Common myeloid progenitor, CD34-positive (primary cell): ENCODE measurements around the gene MOSPD3.

ENCODE experiments used
- CTCF ChIA-PET: fragments of 350-600 bp; sonication (Branson Sonifier 250); formaldehyde crosslinking; loops from one replicate; lab custom pipeline; 2021; ENCODE audit warnings: antibody characterized with exemption; lab: Charles Lee
- POLR2A ChIA-PET: fragments of 350-600 bp; sonication (Branson Sonifier 250); formaldehyde crosslinking; loops from one replicate; lab custom pipeline; 2021; ENCODE audit warnings: antibody characterized with exemption; lab: Charles Lee
- DNase-seq, 3 donors: peaks; one replicate each; pipeline versions ENCODE4 v3.0.0 to v3.0.0-alpha.2; 2013
- H3K27ac ChIP-seq, 2 experiments: 1 replicate in 1 of 2; 2 replicates in 1 of 2; pipeline ENCODE4 v1.7.0; 2013; ENCODE audit warnings: inconsistent platforms in 2 of 2, low read length in 2 of 2, mild to moderate bottlenecking in 2 of 2, low read depth in 1 of 2, moderate library complexity in 1 of 2; ENCODE audit not compliant: severe bottlenecking in 2 of 2, insufficient read depth in 1 of 2, poor library complexity in 1 of 2
- H3K27me3 ChIP-seq, 5 experiments: replicated peaks in 2 of 5; 1 replicate in 3 of 5; 2 replicates in 2 of 5; pipeline versions ENCODE4 v1.6.1 to v1.7.0; 2013; ENCODE audit warnings: low read length in 4 of 5, mild to moderate bottlenecking in 2 of 5, moderate library complexity in 2 of 5, inconsistent platforms in 1 of 5; ENCODE audit not compliant: insufficient read depth in 5 of 5, control insufficient read depth in 4 of 5
- H3K36me3 ChIP-seq, 4 experiments: 1 replicate in 2 of 4; 2 replicates in 2 of 4; pipeline versions ENCODE4 v1.6.1 to v1.7.0; 2013; ENCODE audit warnings: low read length in 3 of 4, control low read depth in 1 of 4, mild to moderate bottlenecking in 1 of 4; ENCODE audit not compliant: control insufficient read depth in 4 of 4, insufficient read depth in 4 of 4
- H3K4me1 ChIP-seq, 4 experiments: 1 replicate in 3 of 4; 2 replicates in 1 of 4; pipeline versions ENCODE4 v1.6.1 to v1.7.1; 2013; ENCODE audit warnings: low read length in 3 of 4, mild to moderate bottlenecking in 3 of 4, control low read depth in 1 of 4, inconsistent platforms in 1 of 4, moderate library complexity in 1 of 4; ENCODE audit not compliant: control insufficient read depth in 4 of 4, insufficient read depth in 4 of 4; ENCODE audit errors: control extremely low read depth in 1 of 4
- H3K4me3 ChIP-seq, 7 experiments: 1 replicate in 4 of 7; 2 replicates in 3 of 7; pipeline versions ENCODE4 v1.5.1 to v1.7.0; 2013; ENCODE audit warnings: mild to moderate bottlenecking in 7 of 7, low read length in 6 of 7, moderate library complexity in 6 of 7, inconsistent platforms in 2 of 7, low read depth in 2 of 7, control low read depth in 1 of 7; ENCODE audit not compliant: insufficient read depth in 4 of 7, control insufficient read depth in 1 of 7; ENCODE audit errors: extremely low read depth in 1 of 7
- H3K9me3 ChIP-seq, 5 experiments: 1 replicate in 4 of 5; 2 replicates in 1 of 5; pipeline versions ENCODE4 v1.6.1 to v1.7.1; 2013; ENCODE audit warnings: low read length in 4 of 5, mild to moderate bottlenecking in 2 of 5, inconsistent platforms in 1 of 5, low read depth in 1 of 5, moderate library complexity in 1 of 5; ENCODE audit not compliant: control insufficient read depth in 4 of 5, insufficient read depth in 2 of 5; ENCODE audit errors: control extremely low read depth in 1 of 5
- WGBS: methylation state at CpG from one replicate; pipeline ENCODE4 v1.1.5; 2013; ENCODE audit not compliant: insufficient coverage; 5-methylcytosine and 5-hydroxymethylcytosine counted together

Gene MOSPD3

GRCh38 chr7:100585511-100586265 lies 26.7 kb upstream of the MOSPD3 start, which contains the start of gene LRCH4:
Gene LRCH4 (minus strand): TSS chr7:100586129. CDS start chr7:100586100, 29 bp downstream.
- peaks cover 0 to 4% (median 0%) of the 10 kb centered on the region in 5 experiments for H3K27me3 ChIP-seq
- H3K4me1 ChIP-seq: peaks cover 6 to 65% (median 52%) of the 10 kb centered on the region in 4 experiments
- POLR2A ChIA-PET: interaction anchor here (0.8 to 3.8 kb wide), 8 partner anchors 8 to 157 kb away, joined by 3 to 34 read pairs (median 4); partner anchors contain the start of genes MEPCE, POP7 and ZCWPW1
- DNase-seq: no peak
- CTCF ChIA-PET: interaction anchor here (1.0 to 12.6 kb wide), 19 partner anchors 9 to 130 kb away, joined by 3 to 242 read pairs (median 4); partner anchors contain the start of gene PCOLCE
- WGBS: under 1% methylated on average over 58 of the region's 61 CpGs
- peak within 1 kb of the TSS; percentile 78 to 94 for H3K27ac ChIP-seq
- no peaks in the 10 kb centered on the region for H3K9me3 ChIP-seq
- peak within 1 kb of the TSS; percentile 94 to 96 (median 95) for H3K4me3 ChIP-seq
- H3K36me3 ChIP-seq: peaks cover 6 to 22% (median 16%) of the 10 kb centered on the region in 4 experiments

GRCh38 chr7:100586266-100587025 lies 25.9 kb upstream of the MOSPD3 start, which contains the start of gene FBXO24:
Gene FBXO24 (plus strand): TSS chr7:100586328. CDS start chr7:100586626, 298 bp downstream.
- peak; percentile 100 for DNase-seq
- H3K27ac ChIP-seq: peak within 1 kb of the TSS; percentile 78 to 94
- H3K27me3 ChIP-seq: peaks cover 0 to 4% (median 0%) of the 10 kb centered on the region in 5 experiments
- H3K9me3 ChIP-seq: no peaks in the 10 kb centered on the region
- POLR2A ChIA-PET: interaction anchor here (0.8 to 3.8 kb wide), 7 partner anchors 9 to 157 kb away, joined by 3 to 34 read pairs (median 4); partner anchors contain the start of genes MEPCE, POP7 and ZCWPW1
- WGBS: 0% methylated on average over 48 of the region's 53 CpGs
- H3K4me3 ChIP-seq: peak within 1 kb of the TSS; percentile 94 to 96 (median 95)
- CTCF ChIA-PET: interaction anchor here (1.0 to 12.6 kb wide), 18 partner anchors 10 to 131 kb away, joined by 3 to 242 read pairs (median 4); partner anchors contain the start of genes MOSPD3 and PCOLCE
- H3K36me3 ChIP-seq: peaks cover 2 to 15% (median 8%) of the 10 kb centered on the region in 4 experiments
- peaks cover 6 to 60% (median 51%) of the 10 kb centered on the region in 4 experiments for H3K4me1 ChIP-seq

- peak; percentile 50 to 65 (median 54) for DNase-seq
- no peak overlapping the region for H3K27ac ChIP-seq
- H3K9me3 ChIP-seq: no peaks in the 10 kb centered on the region
- ChIA-PET CTCF (interaction anchor here (0.7 to 12.6 kb wide), 24 partner anchors 10 to 214 kb away, joined by 3 to 242 read pairs (median 4); partner anchors contain the start of genes MOSPD3, PCOLCE and SPACDR), POLR2A (interaction anchor here (0.9 to 1.3 kb wide), 2 partner anchors 85 to 160 kb away, joined by 4 to 6 read pairs; partner anchors contain the start of genes GNB2 and ZCWPW1)
- H3K4me1 ChIP-seq: peaks cover 0 to 40% (median 32%) of the 10 kb centered on the region in 4 experiments
- H3K27me3 ChIP-seq: peaks cover 0 to 4% (median 0%) of the 10 kb centered on the region in 5 experiments
- no peaks in the 10 kb centered on the region for H3K36me3 ChIP-seq
- WGBS: no CpG with 5 or more reads among the region's 1 CpG
- no peak overlapping the region for H3K4me3 ChIP-seq
Measured at GRCh38 chr7:100588438-100588837, 23.9 kb upstream of the MOSPD3 start.

GRCh38 chr7:100589341-100589947 lies 22.9 kb upstream of the MOSPD3 start:
- peaks cover 0 to 31% (median 24%) of the 10 kb centered on the region in 4 experiments for H3K4me1 ChIP-seq
- DNase-seq: no peak
- H3K9me3 ChIP-seq: no peaks in the 10 kb centered on the region
- POLR2A ChIA-PET: interaction anchor here (0.9 to 1.3 kb wide), 2 partner anchors 84 to 161 kb away, joined by 4 to 6 read pairs; partner anchors contain the start of genes GNB2 and ZCWPW1
- no peaks in the 10 kb centered on the region for H3K36me3 ChIP-seq
- H3K27me3 ChIP-seq: peaks cover 0 to 4% (median 0%) of the 10 kb centered on the region in 5 experiments
- H3K4me3 ChIP-seq: no peak overlapping the region
- CTCF ChIA-PET: interaction anchor here (0.7 to 12.6 kb wide), 18 partner anchors 9 to 213 kb away, joined by 3 to 242 read pairs (median 5); partner anchors contain the start of genes MOSPD3, PCOLCE and SPACDR
- 47% methylated on average over 7 of the region's 7 CpGs for WGBS
- H3K27ac ChIP-seq: no peak overlapping the region

- Histone ChIP-seq H3K4me1 (peaks cover 0 to 24% (median 16%) of the 10 kb centered on the region in 4 experiments), H3K4me3 (peak overlapping the region in 2 of 7 experiments; percentile 16 to 54), H3K27me3 (peaks cover 0 to 4% (median 0%) of the 10 kb centered on the region in 5 experiments), H3K27ac (no peak overlapping the region), H3K36me3 (no peaks in the 10 kb centered on the region), H3K9me3 (no peaks in the 10 kb centered on the region)
- ChIA-PET CTCF (interaction anchor here (0.8 to 12.6 kb wide), 10 partner anchors 9 to 125 kb away, joined by 3 to 242 read pairs (median 10); partner anchors contain the start of genes MOSPD3 and PCOLCE), POLR2A (no interaction called here)
- DNase-seq: no peak
- 35% methylated on average over 18 of the region's 20 CpGs for WGBS
Measured at GRCh38 chr7:100590077-100590737, 22.1 kb upstream of the MOSPD3 start.
